Measurements from ENCODE around the gene ETNK2. TPM values are rescaled to one million over a fixed set of nuclear protein-coding genes. Genes with fewer than 3 reads are reported as not detected.
A peak's percentile ranks its signal among the peaks of the same experiment; 100 is the strongest.
"Not testable (repeated sequence)": the region's sequence is repeated elsewhere in the genome, so short reads cannot be mapped to it uniquely, and the experiment has no call there.

ETNK2 gene
- total and polyA plus RNA-seq, 5 donors = 4.5 to 7.2 (median 5.4) TPM

- Histone ChIP-seq H3K27me3 (ENCODE audit: control insufficient read depth, insufficient read depth) (no peaks in the 10 kb centered on the region), H3K27ac (ENCODE audit: low read length) (no peak overlapping the region), H3K4me1 (ENCODE audit: control insufficient read depth, insufficient read depth, low read length) (peaks cover 25% of the 10 kb centered on the region), H3K4me3 (ENCODE audit: low read length) (no peak overlapping the region), H3K9me3 (ENCODE audit: control insufficient read depth, low read length) (no peaks in the 10 kb centered on the region)
- DNase-seq = no peak
- intact Hi-C loops (cut with DNase I) = no loop called here
- 98% methylated on average over 1 of the region's 1 CpG for WGBS
- ATAC-seq = no peak
Observed at GRCh38 chr1:204106825-204107224, 45.0 kb downstream of the ETNK2 start.

- intact Hi-C loops (cut with DNase I) = no loop called here
- Histone ChIP-seq H3K27ac (ENCODE audit: low read length) (no peak overlapping the region), H3K27me3 (ENCODE audit: control insufficient read depth, insufficient read depth) (no peaks in the 10 kb centered on the region), H3K4me3 (ENCODE audit: low read length) (no peak overlapping the region), H3K4me1 (ENCODE audit: control insufficient read depth, insufficient read depth, low read length) (peaks cover 29% of the 10 kb centered on the region), H3K9me3 (ENCODE audit: control insufficient read depth, low read length) (no peaks in the 10 kb centered on the region)
- no peak for DNase-seq
- 77% methylated on average over 6 of the region's 6 CpGs for whole genome bisulfite sequencing
- no peak for ATAC-seq
Observed at GRCh38 chr1:204105131-204105515, 46.7 kb downstream of the ETNK2 start.

- ATAC-seq (peak; percentile 62 to 80), DNase-seq (peak; percentile 61 to 70 (median 68))
Observed at GRCh38 chr1:204104331-204105130, 47.3 kb downstream of the ETNK2 start.

GRCh38 chr1:204103431-204103741 is 48.5 kb downstream of the ETNK2 start:
- DNase-seq (peak in 1 of 3 donors; percentile 18), ATAC-seq (peak in 1 of 2 donors; percentile 7)
- Histone ChIP-seq H3K27ac (ENCODE audit: low read length) (peak overlapping the region; percentile 75), H3K4me1 (ENCODE audit: control insufficient read depth, insufficient read depth, low read length) (peaks cover 29% of the 10 kb centered on the region), H3K4me3 (ENCODE audit: low read length) (no peak overlapping the region), H3K27me3 (ENCODE audit: control insufficient read depth, insufficient read depth) (no peaks in the 10 kb centered on the region), H3K9me3 (ENCODE audit: control insufficient read depth, low read length) (no peaks in the 10 kb centered on the region)
- intact Hi-C loops (cut with DNase I) = no loop called here
- WGBS = 40% methylated on average over 2 of the region's 2 CpGs

More at GRCh38 chr1:204104331-204105130, 47.3 kb downstream of the ETNK2 start:
- Histone ChIP-seq H3K4me1 (ENCODE audit: control insufficient read depth, insufficient read depth, low read length) (peaks cover 29% of the 10 kb centered on the region), H3K27ac (ENCODE audit: low read length) (peak overlapping the region; percentile 75), H3K27me3 (ENCODE audit: control insufficient read depth, insufficient read depth) (no peaks in the 10 kb centered on the region), H3K4me3 (ENCODE audit: low read length) (no peak overlapping the region), H3K9me3 (ENCODE audit: control insufficient read depth, low read length) (no peaks in the 10 kb centered on the region)
- intact Hi-C loops (cut with DNase I) = no loop called here
- 62% methylated on average over 14 of the region's 14 CpGs for WGBS

- WGBS = 27% methylated on average over 3 of the region's 3 CpGs
- Histone ChIP-seq H3K4me3 (ENCODE audit: low read length) (no peak overlapping the region), H3K4me1 (ENCODE audit: control insufficient read depth, insufficient read depth, low read length) (peaks cover 26% of the 10 kb centered on the region), H3K27ac (ENCODE audit: low read length) (peak overlapping the region; percentile 75), H3K27me3 (ENCODE audit: control insufficient read depth, insufficient read depth) (no peaks in the 10 kb centered on the region), H3K9me3 (ENCODE audit: control insufficient read depth, low read length) (no peaks in the 10 kb centered on the region)
- DNase-seq = peak in 1 of 3 donors; percentile 12
- ATAC-seq = peak in 1 of 2 donors; percentile 42
- intact Hi-C loops (cut with DNase I) = no loop called here
Observed at GRCh38 chr1:204102739-204103430, 49.0 kb downstream of the ETNK2 start.

GRCh38 chr1:204102029-204102611 is 49.7 kb downstream of the ETNK2 start:
- H3K4me1 ChIP-seq (ENCODE audit: control insufficient read depth, insufficient read depth, low read length) = peaks cover 22% of the 10 kb centered on the region

GRCh38 chr1:204099754-204100153 is 52.1 kb downstream of the ETNK2 start:
- H3K4me3 ChIP-seq (ENCODE audit: low read length); H3K27ac ChIP-seq (ENCODE audit: low read length); H3K9me3 ChIP-seq (ENCODE audit: control insufficient read depth, low read length); H3K27me3 ChIP-seq (ENCODE audit: control insufficient read depth, insufficient read depth); intact Hi-C loops (cut with DNase I); ATAC-seq; DNase-seq: not testable (repeated sequence)
- H3K4me1 ChIP-seq (ENCODE audit: control insufficient read depth, insufficient read depth, low read length) = peaks cover 27% of the 10 kb centered on the region
- 84% methylated on average over 2 of the region's 2 CpGs for WGBS

More at GRCh38 chr1:204102029-204102611, 49.7 kb downstream of the ETNK2 start:
- Histone ChIP-seq H3K27me3 (ENCODE audit: control insufficient read depth, insufficient read depth) (no peaks in the 10 kb centered on the region), H3K27ac (ENCODE audit: low read length) (no peak overlapping the region), H3K4me3 (ENCODE audit: low read length) (no peak overlapping the region), H3K9me3 (ENCODE audit: control insufficient read depth, low read length) (no peaks in the 10 kb centered on the region)
- no peak for ATAC-seq
- intact Hi-C loops (cut with DNase I) = no loop called here
- WGBS = 43% methylated on average over 13 of the region's 13 CpGs
- peak in 1 of 3 donors; percentile 30 for DNase-seq

- H3K4me1 ChIP-seq (ENCODE audit: control insufficient read depth, insufficient read depth, low read length) = peaks cover 21% of the 10 kb centered on the region
- no peak overlapping the region for H3K27ac ChIP-seq (ENCODE audit: low read length)
- no peak overlapping the region for H3K4me3 ChIP-seq (ENCODE audit: low read length)
- no peaks in the 10 kb centered on the region for H3K27me3 ChIP-seq (ENCODE audit: control insufficient read depth, insufficient read depth)
- ATAC-seq = no peak
- DNase-seq = peak in 1 of 3 donors; percentile 20
- 94% methylated on average over 4 of the region's 4 CpGs for WGBS
- no peaks in the 10 kb centered on the region for H3K9me3 ChIP-seq (ENCODE audit: control insufficient read depth, low read length)
- intact Hi-C loops (cut with DNase I) = no loop called here
Observed at GRCh38 chr1:204098683-204099082, 53.2 kb downstream of the ETNK2 start.

GRCh38 chr1:204096931-204097330 is 54.9 kb downstream of the ETNK2 start:
- no peak for ATAC-seq
- DNase-seq = peak in 1 of 3 donors; percentile 8
- Histone ChIP-seq H3K4me1 (ENCODE audit: control insufficient read depth, insufficient read depth, low read length) (peaks cover 12% of the 10 kb centered on the region), H3K27me3 (ENCODE audit: control insufficient read depth, insufficient read depth) (no peaks in the 10 kb centered on the region), H3K9me3 (ENCODE audit: control insufficient read depth, low read length) (no peaks in the 10 kb centered on the region), H3K27ac (ENCODE audit: low read length) (no peak overlapping the region), H3K4me3 (ENCODE audit: low read length) (no peak overlapping the region)
- WGBS = 55% methylated on average over 3 of the region's 3 CpGs
- intact Hi-C loops (cut with DNase I) = no loop called here

- Histone ChIP-seq H3K27ac (ENCODE audit: low read length) (peak overlapping the region; percentile 15), H3K9me3 (ENCODE audit: control insufficient read depth, low read length) (no peaks in the 10 kb centered on the region), H3K4me3 (ENCODE audit: low read length) (no peak overlapping the region), H3K4me1 (ENCODE audit: control insufficient read depth, insufficient read depth, low read length) (peaks cover 7% of the 10 kb centered on the region), H3K27me3 (ENCODE audit: control insufficient read depth, insufficient read depth) (no peaks in the 10 kb centered on the region)
- 63% methylated on average over 15 of the region's 15 CpGs for WGBS
- DNase-seq (peak; percentile 53 to 65 (median 56)), ATAC-seq (peak; percentile 51 to 77)
- intact Hi-C loops (cut with DNase I) = no loop called here
Observed at GRCh38 chr1:204094856-204095634, 56.8 kb downstream of the ETNK2 start.

Measured in right cardiac atrium (tissue), 5 donors.